Fibroblast of skin of left quadriceps (primary cell): ENCODE results near the gene SF3B3.
"Not testable (repeated sequence)": the region's sequence is repeated elsewhere in the genome, so short reads cannot be mapped to it uniquely, and the experiment has no call there.

Experiments used
- DNase-seq, 2 experiments: peaks; one replicate each; pipeline ENCODE4 v3.0.0-alpha.2; 2013; ENCODE audit warnings: low read depth in 2 of 2

Gene SF3B3

DNA sequence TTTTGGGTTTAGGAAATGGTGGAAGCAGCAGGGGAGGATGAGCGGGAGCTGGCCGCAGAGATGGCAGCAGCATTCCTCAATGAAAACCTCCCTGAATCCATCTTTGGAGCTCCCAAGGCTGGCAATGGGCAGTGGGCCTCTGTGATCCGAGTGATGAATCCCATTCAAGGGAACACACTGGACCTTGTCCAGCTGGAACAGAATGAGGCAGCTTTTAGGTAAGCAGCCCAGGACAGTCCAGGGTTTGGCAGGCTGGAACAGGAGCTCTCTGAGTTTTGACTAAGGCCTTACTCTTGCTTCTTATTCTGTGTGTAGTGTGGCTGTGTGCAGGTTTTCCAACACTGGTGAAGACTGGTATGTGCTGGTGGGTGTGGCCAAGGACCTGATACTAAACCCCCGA is 41.4 kb downstream of the SF3B3 start:
- no peak for DNase-seq

DNA sequence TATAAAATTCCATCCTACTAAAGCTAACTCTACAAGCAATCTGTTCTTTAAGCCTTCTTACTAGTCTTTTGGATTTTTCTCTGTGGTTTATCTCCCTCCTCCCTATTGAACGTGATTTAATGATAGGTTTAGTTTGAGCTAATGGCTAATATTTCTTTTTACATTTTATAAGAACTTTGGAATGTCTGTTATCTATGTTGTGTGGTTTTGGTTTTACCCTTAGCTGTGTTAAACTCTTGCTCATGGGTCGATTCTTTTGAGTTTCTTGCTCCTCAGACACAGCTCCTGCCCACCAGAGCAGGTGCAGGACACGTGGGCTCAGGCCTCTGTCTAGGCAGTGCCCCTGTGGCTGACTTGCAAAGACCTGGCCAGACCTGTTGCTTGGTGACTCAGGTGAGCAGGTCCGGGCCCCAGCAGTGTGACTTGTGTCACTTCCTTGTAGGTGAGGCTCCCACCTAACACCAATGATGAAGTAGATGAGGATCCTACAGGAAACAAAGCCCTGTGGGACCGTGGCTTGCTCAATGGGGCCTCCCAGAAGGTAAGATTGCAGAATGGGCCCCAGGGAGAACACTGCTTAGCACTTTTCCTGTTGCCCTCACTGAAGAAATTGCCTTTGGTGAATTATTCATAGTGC is 45.1 kb downstream of the SF3B3 start:
- DNase-seq = no peak

DNA sequence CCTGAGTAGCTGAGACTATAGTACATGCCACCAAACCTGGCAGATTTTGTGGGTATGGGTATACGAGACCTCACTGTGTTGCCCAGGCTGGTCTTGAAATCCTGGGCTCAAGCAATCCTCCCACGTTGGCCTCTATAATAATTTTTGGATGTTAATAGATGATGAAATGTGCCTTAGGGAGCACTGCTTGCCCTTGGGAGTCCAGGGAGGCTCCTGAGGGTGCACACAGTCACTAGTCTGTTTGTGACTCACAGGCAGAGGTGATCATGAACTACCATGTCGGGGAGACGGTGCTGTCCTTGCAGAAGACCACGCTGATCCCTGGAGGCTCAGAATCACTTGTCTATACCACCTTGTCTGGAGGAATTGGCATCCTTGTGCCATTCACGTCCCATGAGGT is 46.1 kb downstream of the SF3B3 start:
- DNase-seq = no peak

DNA sequence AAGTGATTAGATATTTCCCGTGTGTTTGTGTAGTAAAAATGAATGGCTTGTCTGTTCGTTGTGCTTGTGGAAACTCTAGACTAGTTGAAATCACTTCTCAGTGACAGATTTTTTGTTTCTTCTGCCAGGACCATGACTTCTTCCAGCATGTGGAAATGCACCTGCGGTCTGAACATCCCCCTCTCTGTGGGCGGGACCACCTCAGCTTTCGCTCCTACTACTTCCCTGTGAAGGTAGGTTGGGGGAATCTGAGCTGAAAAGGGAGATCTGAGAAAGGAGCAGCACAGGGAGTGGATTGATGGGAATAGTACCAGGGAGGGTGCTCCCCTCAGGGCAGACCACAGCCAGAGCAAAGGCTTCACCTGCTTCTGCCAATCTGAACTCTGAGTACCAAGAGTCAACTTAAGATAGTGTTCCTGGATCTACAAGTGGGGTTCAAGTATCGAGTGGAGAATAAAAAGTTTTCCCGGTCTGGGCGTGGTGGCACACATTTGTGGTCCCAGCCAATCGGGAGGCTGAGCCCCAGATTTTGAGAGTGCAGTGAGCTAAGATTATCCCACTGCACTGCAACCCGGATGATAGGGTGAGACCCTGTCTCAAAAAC is 47.5 kb downstream of the SF3B3 start:
- no peak for DNase-seq

DNA sequence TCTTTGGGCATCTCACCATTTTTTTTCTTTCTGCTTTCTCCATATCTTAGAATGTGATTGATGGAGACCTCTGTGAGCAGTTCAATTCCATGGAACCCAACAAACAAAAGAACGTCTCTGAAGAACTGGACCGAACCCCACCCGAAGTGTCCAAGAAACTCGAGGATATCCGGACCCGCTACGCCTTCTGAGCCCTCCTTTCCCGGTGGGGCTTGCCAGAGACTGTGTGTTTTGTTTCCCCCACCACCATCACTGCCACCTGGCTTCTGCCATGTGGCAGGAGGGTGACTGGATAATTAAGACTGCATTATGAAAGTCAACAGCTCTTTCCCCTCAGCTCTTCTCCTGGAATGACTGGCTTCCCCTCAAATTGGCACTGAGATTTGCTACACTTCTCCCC is 48.0 kb downstream of the SF3B3 start:
- no peak for DNase-seq

DNA sequence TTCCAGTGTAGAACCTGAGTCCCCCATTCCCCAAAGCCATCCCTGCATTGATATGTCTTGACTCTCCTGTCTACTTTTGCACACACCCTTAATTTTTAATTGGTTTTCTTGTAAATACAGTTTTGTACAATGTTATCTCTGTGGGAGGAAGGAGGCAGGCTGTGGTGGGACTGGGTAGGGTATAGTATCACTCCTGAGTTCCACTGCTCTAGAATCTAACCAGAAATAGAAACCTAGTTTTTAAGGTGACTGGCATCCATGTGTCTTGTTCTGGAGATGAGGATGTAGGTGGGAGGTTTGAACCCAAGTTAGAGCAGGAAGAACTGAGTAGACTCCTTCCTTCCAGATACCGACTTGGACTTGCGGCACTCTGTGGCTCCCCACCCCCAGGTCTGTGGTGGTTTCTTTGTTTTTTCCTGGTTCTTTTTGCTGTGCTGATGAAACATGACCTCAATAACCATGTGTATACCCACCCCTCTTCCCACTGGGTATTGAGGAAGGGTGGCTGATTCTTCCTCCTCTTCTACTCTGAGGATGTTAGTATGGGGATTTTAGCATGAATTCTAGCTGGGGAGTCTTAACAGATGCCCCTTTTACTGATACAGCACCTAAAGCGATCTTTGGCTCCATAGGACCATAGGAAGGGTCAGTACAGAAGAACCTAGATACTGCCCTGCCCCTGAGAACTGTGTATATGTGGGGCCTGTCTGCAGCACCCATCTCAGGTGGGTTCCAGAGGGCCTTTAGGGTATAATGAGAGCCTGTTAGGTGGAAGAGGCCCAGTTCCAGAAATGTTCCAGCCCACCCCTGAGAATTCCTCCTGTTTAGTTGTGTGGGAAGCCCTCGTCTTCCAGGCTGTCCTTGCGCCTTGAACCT is 48.7 kb downstream of the SF3B3 start:
- no peak for DNase-seq

DNA sequence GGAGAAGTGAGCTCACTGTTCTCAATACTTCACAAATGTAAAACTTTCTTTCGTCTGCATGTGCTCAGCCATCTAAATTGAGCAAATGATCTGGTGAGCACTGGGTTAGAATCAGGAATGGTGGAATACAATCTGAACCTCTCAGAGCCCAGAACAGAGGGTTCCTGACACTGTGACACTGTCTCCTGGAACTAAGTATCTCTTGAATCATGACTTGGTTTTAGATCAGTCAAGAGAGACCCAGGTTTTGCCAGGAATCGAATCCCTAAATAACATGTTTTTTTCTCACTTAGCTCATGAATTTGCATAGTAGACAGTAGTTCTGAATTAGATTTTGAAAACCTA is 49.3 kb downstream of the SF3B3 start:
- no peak for DNase-seq

DNA sequence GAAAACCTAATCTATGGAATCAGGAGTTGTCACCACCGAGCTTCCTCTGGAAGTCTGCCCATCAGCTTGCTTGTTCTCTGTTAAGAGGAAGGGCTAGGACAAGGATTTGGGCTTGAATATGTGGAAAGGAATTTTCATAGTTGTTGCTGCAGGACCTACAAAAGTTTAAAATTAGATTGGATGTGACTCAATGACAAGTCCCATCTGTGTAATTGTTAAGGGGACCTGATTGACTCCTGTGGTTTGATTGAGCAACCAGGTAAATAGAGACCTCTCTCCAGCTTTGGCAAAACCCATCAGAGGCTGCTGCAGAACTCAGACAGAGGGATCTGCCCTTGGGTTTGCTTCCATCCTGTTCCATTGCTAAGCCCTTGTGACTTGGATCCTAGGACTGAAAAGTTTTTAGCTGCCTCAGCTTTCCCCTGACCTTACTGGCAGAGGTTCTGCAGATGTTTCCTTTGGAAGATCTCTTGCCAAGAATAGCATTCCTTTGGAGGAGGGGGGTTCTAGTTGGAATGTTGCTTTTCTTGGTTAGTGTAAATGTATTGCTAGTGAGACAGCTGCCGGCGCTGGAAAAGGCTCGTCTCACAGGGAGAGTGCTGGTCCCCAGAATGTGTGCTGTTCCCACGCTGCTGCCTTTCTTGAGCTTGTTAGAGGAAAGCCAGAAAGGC is 50.0 kb downstream of the SF3B3 start:
- DNase-seq = peak; percentile 86 to 87

DNA sequence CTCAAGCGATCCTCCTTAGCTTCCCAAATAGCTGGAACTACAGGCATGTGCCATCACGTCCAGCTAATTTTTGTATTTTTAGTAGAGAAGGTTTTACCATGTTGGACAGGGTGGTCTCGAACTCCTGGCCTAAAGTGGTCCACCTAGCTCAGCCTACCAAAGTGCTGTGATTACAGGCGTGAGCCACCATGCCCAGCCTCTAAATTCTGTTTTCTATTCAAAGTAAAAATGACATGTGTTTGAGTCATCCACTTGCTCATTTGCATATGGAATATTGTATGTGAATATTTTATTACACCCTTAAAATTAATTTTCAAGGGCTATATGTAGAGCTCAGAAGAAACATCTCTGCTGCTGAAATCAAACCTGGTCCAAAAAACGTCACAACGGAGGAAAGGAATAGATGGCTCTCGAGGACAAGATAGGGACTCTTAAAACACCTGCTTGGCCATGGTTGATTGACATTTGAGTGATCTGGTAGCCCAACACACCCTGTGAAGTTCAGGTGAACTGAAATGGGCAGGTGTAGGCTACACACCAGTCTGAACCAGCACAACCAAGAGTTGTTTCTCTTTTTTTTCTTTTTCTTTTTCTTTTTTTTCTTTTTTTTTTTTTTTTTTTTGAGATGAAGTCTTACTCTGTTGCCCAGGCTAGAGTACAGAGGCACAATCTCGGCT is 51.1 kb downstream of the SF3B3 start:
- no peak for DNase-seq

DNA sequence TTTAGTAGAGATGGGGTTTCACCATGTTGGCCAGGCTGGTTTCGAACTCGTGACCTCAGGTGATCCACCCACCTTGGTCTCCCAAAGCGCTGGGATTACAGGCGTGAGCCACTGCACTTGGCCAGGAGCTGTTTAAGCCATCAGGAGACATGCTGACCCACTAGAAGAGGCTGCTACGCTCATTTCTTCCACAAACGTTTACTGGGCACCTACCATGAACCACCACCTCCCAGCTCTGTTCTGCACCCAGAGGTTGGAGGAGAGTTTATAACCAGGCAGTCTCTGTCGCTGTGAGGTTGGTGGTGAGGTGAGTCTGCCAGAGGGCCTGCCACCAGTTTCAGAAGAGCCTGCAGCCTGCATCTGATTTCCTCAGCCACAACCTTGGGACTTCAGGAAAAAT is 51.8 kb downstream of the SF3B3 start:
- DNase-seq = no peak

DNA sequence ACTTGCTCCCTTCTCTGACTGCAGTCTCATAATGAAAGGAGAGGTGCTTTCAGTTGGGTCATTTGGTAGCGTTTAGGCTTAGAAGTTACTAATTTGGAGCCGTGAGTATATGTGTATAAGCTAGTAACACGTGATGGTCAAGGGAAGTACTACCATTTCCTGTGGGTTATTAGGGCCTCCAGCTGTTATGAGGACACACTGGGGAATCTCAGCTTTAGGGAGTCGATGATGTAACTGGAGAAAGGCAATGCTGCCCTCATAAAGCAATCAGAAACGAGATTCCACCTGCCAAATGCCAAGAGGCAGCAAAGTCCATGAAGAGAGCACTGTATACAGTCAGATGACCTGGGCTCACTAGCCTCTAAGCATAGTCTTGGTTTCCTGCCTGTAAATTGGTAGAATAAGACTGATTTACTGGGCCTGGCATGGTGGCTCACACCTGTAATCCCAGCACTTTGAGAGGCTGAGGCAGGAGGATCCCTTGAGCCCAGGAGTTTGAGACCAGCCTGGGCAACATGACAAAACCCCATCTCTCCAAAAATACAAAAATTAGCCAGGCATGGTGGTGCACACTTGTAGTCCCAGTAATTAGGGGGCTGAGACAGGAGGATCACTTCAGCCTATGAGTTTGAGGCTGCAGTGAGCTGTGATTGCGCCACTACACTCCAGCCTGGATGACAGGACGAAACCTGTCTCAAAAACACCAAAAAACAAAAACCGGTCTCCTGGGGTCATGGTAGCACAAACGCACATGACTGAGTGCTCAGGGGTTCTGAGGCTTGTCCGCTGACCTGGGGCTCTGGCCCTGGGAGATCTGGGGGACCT is 53.0 kb downstream of the SF3B3 start:
- peak in 1 of 2 experiments; percentile 15 for DNase-seq

DNA sequence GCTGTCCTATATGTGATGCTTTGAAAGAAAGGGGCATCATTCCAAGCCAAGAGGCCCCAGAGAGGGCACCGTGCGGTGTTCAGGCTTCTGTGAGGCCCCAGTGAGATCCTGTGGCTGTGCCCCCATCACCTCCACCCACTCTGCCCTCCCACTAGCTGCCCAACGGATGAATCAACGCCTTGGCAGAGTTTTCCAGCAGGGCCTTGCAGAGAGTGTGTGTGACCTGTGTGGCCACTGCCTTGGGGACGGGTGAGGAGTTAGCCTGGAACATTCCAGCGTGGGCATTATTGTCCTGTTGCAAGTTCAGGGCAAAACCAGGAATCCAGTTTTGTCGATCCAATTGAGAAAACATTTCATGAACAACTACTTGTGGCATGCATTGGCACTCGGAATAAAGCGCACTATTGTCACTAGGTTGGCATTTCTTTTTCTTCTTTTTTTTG is 53.7 kb downstream of the SF3B3 start:
- no peak for DNase-seq

DNA sequence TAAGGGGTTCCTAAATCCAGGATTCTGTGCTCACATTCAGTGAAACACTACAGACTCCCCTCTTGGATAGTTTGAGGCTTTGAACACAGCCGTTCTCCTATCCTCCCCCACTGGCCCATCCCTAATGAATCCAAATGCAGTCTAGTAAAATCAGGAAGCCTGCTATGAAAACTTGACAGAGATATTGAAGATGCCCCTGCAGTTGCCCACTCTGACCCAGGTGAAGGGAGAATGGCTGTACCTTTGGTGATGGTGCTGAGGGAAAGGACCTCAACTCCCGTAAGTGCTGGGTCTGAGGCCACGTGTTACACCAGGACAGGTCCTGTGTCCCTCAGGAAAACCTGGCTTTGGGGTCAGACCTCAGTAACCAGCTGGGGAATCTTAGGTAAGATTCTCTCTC is 54.4 kb downstream of the SF3B3 start:
- DNase-seq = no peak

DNA sequence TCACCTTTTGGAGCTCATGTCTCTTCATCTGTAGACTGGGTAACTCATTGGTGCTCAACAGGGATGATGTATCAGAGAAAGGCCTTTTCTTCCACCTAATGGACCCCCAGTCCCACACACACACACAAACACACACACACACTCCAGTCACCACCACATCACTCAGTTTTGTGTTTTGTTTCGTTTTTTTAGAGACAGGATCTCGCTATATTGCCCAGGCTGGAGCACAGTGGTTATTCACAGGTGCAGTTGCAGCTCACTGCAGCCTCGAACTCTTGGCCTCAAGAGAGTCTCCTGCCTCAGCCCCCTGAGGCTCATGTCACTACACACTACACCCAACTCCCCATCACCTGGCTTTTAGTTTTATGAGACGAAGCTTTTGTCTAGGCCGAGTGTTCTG is 55.6 kb downstream of the SF3B3 start:
- no peak for DNase-seq

DNA sequence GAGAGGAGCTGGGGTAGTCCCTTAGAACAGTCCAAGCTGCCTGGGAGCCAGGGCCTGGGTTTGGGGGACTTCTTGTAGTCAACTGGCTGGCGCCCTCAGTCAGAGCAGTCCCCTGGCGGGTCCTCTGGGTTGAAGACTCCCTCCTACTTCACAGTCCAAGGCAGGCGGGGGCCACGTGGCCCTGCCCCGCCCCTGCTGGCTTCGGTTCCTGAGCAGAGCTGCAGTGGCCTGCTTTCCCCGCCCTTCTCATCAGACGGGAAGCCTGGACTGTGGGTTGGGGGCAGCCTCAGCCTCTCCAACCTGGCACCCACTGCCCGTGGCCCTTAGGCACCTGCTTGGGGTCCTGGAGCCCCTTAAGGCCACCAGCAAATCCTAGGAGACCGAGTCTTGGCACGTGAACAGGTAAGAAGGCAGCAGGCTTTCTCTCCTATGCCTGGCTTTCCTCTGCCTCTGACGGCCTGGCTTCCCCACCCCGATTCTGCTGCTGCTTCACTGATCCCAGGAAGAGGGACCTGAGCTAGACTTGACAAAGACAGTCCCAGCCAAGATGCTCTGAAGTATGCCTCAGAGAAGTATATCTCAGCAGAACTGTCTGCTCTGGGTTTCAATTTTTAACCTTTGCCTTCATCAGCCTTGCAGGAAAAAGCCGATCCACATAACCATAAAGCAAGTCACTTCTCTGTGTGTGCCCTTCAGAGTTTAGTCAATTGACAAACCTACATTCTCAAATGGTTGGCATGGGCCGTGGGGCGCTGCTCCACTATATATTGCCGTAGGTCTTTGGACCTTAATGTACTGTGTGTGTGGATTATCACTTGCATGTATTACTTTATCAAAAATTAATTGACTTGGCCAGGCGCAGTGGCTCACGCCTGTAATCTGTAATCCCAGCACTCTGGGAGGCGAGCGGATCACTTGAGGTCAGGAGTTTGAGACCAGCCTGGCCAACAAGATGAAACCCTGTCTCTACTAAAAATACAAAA is 56.3 kb downstream of the SF3B3 start:
- DNase-seq = no peak

DNA sequence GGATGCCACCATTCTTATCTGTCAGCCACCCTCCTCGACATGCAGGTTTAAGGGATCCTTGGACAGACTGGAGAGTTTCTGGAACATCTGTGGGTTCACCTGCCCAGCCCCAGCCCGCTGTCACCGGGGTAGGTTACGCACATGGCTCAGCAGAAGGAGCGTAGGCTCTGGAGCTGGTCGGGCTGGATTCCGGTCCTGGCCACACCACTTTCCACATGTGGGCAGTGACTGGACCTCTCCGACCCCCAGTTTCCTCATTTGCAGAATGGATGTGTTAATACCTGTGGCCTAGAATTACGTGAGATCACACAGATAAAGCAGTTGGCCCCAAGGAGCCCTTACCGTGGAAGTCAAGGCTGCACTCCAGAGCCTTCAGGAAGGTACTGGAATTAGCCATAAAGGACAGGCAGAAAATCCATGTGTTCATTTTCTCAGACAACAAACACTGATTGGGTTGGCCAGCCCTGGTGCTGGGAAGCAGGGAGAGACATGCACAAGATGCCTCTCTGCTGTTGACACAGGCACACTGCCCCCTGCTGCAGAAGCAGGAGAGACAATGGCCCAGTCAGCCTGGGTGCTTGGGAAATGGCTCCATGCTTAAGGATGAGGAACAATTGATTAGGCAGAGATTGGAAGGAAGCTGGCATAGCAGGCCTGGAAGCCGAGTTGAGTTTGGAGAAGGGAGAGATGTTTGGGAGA is 58.8 kb downstream of the SF3B3 start:
- DNase-seq = no peak

DNA sequence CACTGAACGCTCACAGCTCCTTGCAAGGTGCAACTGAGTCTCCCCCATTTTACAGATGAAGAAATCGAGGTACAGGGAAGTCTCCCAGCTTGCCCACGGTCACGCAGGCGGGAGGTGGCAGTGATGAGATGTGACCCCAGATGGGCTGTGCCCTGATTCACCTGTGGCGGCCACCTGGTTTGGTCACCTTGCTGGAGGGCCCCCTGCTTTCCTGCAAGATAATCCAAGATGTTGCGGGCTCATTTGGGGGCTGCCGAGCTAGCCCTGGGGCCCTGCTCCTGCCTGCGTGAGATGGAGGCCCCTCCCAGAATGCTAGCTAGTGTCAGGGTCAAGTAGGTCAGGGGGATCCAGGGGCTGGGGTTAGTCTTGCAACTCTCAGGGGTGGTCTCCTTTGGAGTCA is 63.1 kb downstream of the SF3B3 start:
- no peak for DNase-seq

DNA sequence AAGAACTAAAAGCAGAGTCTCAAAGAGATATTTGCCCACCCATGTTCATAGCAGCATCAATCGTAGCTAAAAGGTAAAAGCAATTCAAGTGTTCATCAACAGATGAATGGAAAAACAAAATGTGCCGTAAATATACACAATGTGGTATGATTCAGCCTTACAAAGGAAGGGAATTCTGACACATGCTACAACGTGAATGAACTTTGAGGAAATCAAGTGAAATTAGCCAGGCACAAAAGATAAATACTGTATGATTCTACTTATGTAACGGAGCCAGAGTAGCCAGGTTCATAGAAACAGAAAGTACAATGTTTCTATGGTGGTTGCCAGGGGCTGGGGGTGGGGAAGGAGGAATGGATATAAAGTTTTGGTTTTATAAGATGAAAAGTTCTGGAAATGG is 64.9 kb downstream of the SF3B3 start:
- no peak for DNase-seq

DNA sequence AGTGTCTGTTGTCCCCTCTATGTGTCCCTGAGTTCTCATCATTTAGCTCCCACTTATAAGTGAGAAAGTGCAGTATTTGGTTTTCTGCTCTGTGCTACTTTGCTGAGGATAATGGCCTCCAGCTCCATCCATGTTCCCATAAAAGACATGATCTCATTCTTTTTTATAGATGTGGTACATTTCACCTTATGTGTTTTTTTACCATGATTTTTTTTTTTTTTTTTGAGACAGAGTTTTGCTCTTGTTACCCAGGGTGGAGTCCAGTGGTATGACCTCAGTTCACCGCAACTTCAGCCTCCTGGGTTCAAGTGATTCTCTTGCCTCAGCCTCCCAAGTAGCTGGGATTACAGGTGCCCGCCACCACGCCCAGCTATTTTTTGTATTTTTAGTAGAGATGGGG is 65.8 kb downstream of the SF3B3 start:
- DNase-seq = not testable (repeated sequence)
